MM.1S (cell line): ENCODE data around the gene PPL.

Experiments
- CTCF ChIP-seq: fragments of 300-600 bp; sonication (generic); IDR thresholded peaks from 2 replicates; pipeline ENCODE4 v1.5.1; 2016; ENCODE audit warnings: antibody characterized with exemption, low read length, mixed read lengths
- EZH2 ChIP-seq: fragments of 300-600 bp; sonication (generic); optimal IDR thresholded peaks from 2 replicates; pipeline ENCODE3; 2017; ENCODE audit warnings: low read depth, mild to moderate bottlenecking, antibody characterized with exemption, low read length, mixed read lengths
- EZH2phosphoT487 ChIP-seq: fragments of 300-600 bp; sonication (generic); IDR thresholded peaks from 2 replicates; pipeline ENCODE4 v1.6.1; 2018; ENCODE audit warnings: antibody characterized with exemption, low read length

- TF ChIP-seq CTCF: no peak
- no peak for TF ChIP-seq EZH2
- no peak for TF ChIP-seq EZH2phosphoT487
Observed at GRCh38 chr16:4898811-4899473, 38.0 kb downstream of the PPL start.
